Heart left ventricle (tissue), 16 donors: ENCODE data around the gene GRM1. TPM values are rescaled to one million over a fixed set of nuclear protein-coding genes. Genes with fewer than 3 reads are reported as not detected.
A peak's percentile ranks its signal among the peaks of the same experiment; 100 is the strongest.

Source experiments
- ATAC-seq, 4 donors: fragments of 200-7000 bp; cut with Tn5 transposase; one replicate each; pipeline ENCODE4 v1.9.1; 2020 to 2022; ENCODE audit warnings: moderate library complexity in 4 of 4, mild to moderate bottlenecking in 3 of 4, moderate number of reproducible peaks in 1 of 4
- DNase-seq, 5 donors: peaks; one replicate each; pipeline ENCODE4 v3.0.0-alpha.2; 2020
- H3K27ac ChIP-seq, 12 donors: fragments of 200-600 bp; sonication (generic) in 4 of 12; one replicate each; pipeline versions ENCODE4 v1.5.0 to v1.8.0; 2016 to 2022; ENCODE audit warnings: mild to moderate bottlenecking in 2 of 12
- H3K27me3 ChIP-seq, 9 donors: fragments of 200-600 bp; sonication (generic) in 2 of 9; one replicate each; pipeline versions ENCODE4 v1.5.1 to v1.8.0; 2016 to 2022; ENCODE audit warnings: mild to moderate bottlenecking in 3 of 9
- H3K36me3 ChIP-seq, 9 donors: fragments of 200-600 bp; sonication (generic) in 2 of 9; one replicate each; pipeline versions ENCODE4 v1.5.0 to v1.8.0; 2018 to 2022; ENCODE audit warnings: mild to moderate bottlenecking in 2 of 9
- H3K4me1 ChIP-seq, 12 donors: fragments of 200-600 bp; sonication (generic) in 4 of 12; one replicate each; pipeline versions ENCODE4 v1.5.0 to v1.8.0; 2016 to 2022; ENCODE audit warnings: mild to moderate bottlenecking in 3 of 12
- H3K4me3 ChIP-seq, 12 donors: fragments of 200-600 bp; sonication (generic) in 4 of 12; one replicate each; pipeline versions ENCODE4 v1.5.0 to v1.8.0; 2017 to 2022; ENCODE audit warnings: mild to moderate bottlenecking in 9 of 12, moderate library complexity in 4 of 12
- H3K9me3 ChIP-seq, 12 donors: fragments of 200-600 bp; sonication (generic) in 4 of 12; one replicate each; pipeline versions ENCODE4 v1.5.0 to v1.8.0; 2016 to 2022; ENCODE audit warnings: mild to moderate bottlenecking in 1 of 12
- POLR2A ChIP-seq, 2 donors: fragments of 450-650 bp; IDR thresholded peaks; one replicate each; pipeline ENCODE4 v1.6.1; 2017; ENCODE audit warnings: antibody characterized with exemption in 2 of 2, mild to moderate bottlenecking in 2 of 2, moderate library complexity in 2 of 2
- WGBS, 4 donors: extraction: QIAGEN DNeasy Blood & Tissue Kit in 2 of 4; methylation state at CpG; one replicate each; pipeline versions ENCODE4 v1.1.5 to v1.1.7; 2013 to 2018; 5-methylcytosine and 5-hydroxymethylcytosine counted together
- intact Hi-C, 10 donors: fragments of 100-400 bp; cut with DNase I; formaldehyde crosslinking; loops; one replicate each; pipeline versions ENCODE4 v1.11.1 to v1.14.2; 2022
- polyA plus RNA-seq, 2 donors: library from polyadenylated mRNA; stranded (reverse); fragments of 200-250 nt; gene quantifications; one replicate each; pipeline ENCODE4 v1.2.3, GENCODE V29; 2013
- total RNA-seq, 9 donors: library from RNA; depleted of rRNA in 2 of 9; stranded (reverse); fragments of >200 nt in 2 of 9; fragmentation: NEBNext Ultra II Directional in 3 of 9; extraction: Animal tissue kit (Norgen Biotek cat#: 25700) in 3 of 9; gene quantifications; one replicate each; pipeline versions ENCODE4 v1.1.0 to v1.2.4, GENCODE V29; 2016 to 2023
- TF ChIP-seq, protein P1 (sequence below), 12 donors: fragments of 200-600 bp; sonication (generic) in 4 of 12; IDR thresholded peaks; one replicate each; pipeline versions ENCODE4 v1.5.0 to v1.8.0; 2018 to 2022; ENCODE audit warnings: antibody characterized with exemption in 12 of 12, mild to moderate bottlenecking in 5 of 12
- donor health status: ischemic (EF 13 %, LVEDD 7.1; RV severe dilation, severe dysfunction).
- donor health status: healthy with polysubstance abuse.
- donor health status: DM: no; HTN: yes; CAD: no.
- donor health status: DM: no; HTN: no; CAD: no.
- donor health status: ischemic (EF 25% LVEDD 6.9; RV normal size, moderate dysfunction).
- donor health status: ischemic (EF 25% LVEDD 5.7; RV mildly dilated, moderate dysfunction).
- donor health status: healthy.
- donor health status: DM: yes; HTN: yes; CAD: no.
- donor health status: ischemic (EF 35%, LVEDD 5.7; RV mildly dilated, moderate dysfunction).
- donor health status: nonischemic (EF 11% LVEDD 7.7; RV severe dilation, severe dysfunction).
- donor health status: DM: yes; HTN: yes; CAD: no.
- donor health status: PGD.
- donor health status: ischemic (EF 29% LVEDD 5.4; RV normal size, mild dysfunction).
- donor health status: nonischemic (EF 23%, LVEDD 6.1; RV moderate dilation, normal function).

GRM1 gene
- total and polyA plus RNA-seq, 11 donors: 0.62 to 6.9 (median 4.7) TPM

- Histone ChIP-seq H3K4me1 (no peaks in the 10 kb centered on the region), H3K36me3 (no peaks in the 10 kb centered on the region), H3K27ac (no peak overlapping the region), H3K4me3 (no peak overlapping the region), H3K27me3 (no peaks in the 10 kb centered on the region), H3K9me3 (no peaks in the 10 kb centered on the region)
- WGBS, 4 donors: 73 to 81% (median 78%) methylated on average over 3 of the region's 3 CpGs
- DNase-seq (no peak), ATAC-seq (peak in 2 of 4 donors; percentile 64 to 71)
- intact Hi-C loops: no loop called here
- TF ChIP-seq, protein P1, sequence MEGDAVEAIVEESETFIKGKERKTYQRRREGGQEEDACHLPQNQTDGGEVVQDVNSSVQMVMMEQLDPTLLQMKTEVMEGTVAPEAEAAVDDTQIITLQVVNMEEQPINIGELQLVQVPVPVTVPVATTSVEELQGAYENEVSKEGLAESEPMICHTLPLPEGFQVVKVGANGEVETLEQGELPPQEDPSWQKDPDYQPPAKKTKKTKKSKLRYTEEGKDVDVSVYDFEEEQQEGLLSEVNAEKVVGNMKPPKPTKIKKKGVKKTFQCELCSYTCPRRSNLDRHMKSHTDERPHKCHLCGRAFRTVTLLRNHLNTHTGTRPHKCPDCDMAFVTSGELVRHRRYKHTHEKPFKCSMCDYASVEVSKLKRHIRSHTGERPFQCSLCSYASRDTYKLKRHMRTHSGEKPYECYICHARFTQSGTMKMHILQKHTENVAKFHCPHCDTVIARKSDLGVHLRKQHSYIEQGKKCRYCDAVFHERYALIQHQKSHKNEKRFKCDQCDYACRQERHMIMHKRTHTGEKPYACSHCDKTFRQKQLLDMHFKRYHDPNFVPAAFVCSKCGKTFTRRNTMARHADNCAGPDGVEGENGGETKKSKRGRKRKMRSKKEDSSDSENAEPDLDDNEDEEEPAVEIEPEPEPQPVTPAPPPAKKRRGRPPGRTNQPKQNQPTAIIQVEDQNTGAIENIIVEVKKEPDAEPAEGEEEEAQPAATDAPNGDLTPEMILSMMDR (IDR thresholded peaks at IDR 0.05): no peak
- no peak for TF ChIP-seq POLR2A (IDR thresholded peaks at IDR 0.05)
Observed at GRCh38 chr6:146331013-146331412, 302.2 kb downstream of the GRM1 start.

- Histone ChIP-seq H3K27ac (no peak overlapping the region), H3K27me3 (no peaks in the 10 kb centered on the region), H3K4me3 (no peak overlapping the region), H3K9me3 (no peaks in the 10 kb centered on the region), H3K36me3 (no peaks in the 10 kb centered on the region), H3K4me1 (peaks cover 0 to 19% (median 0%) of the 10 kb centered on the region in 12 donors)
- ATAC-seq (no peak), DNase-seq (no peak)
- TF ChIP-seq, protein P1 (IDR thresholded peaks at IDR 0.05): no peak
- TF ChIP-seq POLR2A (IDR thresholded peaks at IDR 0.05): no peak
- 82 to 90% (median 83%) methylated on average over 2 of the region's 2 CpGs for WGBS, 4 donors
- intact Hi-C loops: no loop called here
Observed at GRCh38 chr6:146335336-146335735, 306.5 kb downstream of the GRM1 start.

- Histone ChIP-seq H3K27ac (peak overlapping the region in 1 of 12 donors; percentile 5), H3K4me1 (peaks cover 0 to 19% (median 0%) of the 10 kb centered on the region in 12 donors), H3K4me3 (no peak overlapping the region), H3K36me3 (no peaks in the 10 kb centered on the region), H3K9me3 (no peaks in the 10 kb centered on the region), H3K27me3 (no peaks in the 10 kb centered on the region)
- no peak for TF ChIP-seq POLR2A (IDR thresholded peaks at IDR 0.05)
- TF ChIP-seq, protein P1 (IDR thresholded peaks at IDR 0.05): no peak
- DNase-seq (no peak), ATAC-seq (peak in 1 of 4 donors; percentile 30)
- intact Hi-C loops: no loop called here
- 59 to 79% (median 64%) methylated on average over 3 of the region's 3 CpGs for WGBS, 4 donors
Observed at GRCh38 chr6:146336191-146336590, 307.3 kb downstream of the GRM1 start.

- Histone ChIP-seq H3K9me3 (no peaks in the 10 kb centered on the region), H3K27me3 (no peaks in the 10 kb centered on the region), H3K36me3 (no peaks in the 10 kb centered on the region), H3K27ac (no peak overlapping the region), H3K4me3 (no peak overlapping the region), H3K4me1 (peaks cover 0 to 19% (median 0%) of the 10 kb centered on the region in 12 donors)
- no peak for DNase-seq
- intact Hi-C loops: no loop called here
- TF ChIP-seq, protein P1 (IDR thresholded peaks at IDR 0.05): no peak
- TF ChIP-seq POLR2A (IDR thresholded peaks at IDR 0.05): no peak
- peak in 1 of 4 donors; percentile 33 for ATAC-seq
- whole genome bisulfite sequencing, 4 donors: 19 to 47% (median 27%) methylated on average over 4 of the region's 4 CpGs
Observed at GRCh38 chr6:146337376-146337775, 308.5 kb downstream of the GRM1 start.
